ENCODE data around the gene GSG1.

GRCh38 chr12:13080266-13080665, 23.2 kb downstream of the GSG1 start:
- TF ChIP-seq CTCF (IDR thresholded peaks at IDR 0.05), result no peak
- no peak for TF ChIP-seq POLR2A (IDR thresholded peaks at IDR 0.05)
- TF ChIP-seq POLR2AphosphoS5 (IDR thresholded peaks at IDR 0.05), result no peak

Data from sigmoid colon (tissue), 4 donors.